OCI-M1 (cell line): ENCODE results near the gene PRKG1.
"Not testable (repeated sequence)": the region's sequence is repeated elsewhere in the genome, so short reads cannot be mapped to it uniquely, and the experiment has no call there.

Experiments used
- DNase-seq: peaks from one replicate; lab custom pipeline; 2025; lab: John Stamatoyannopoulos, UW

The PRKG1 gene

GRCh38 chr10:51377932-51378599 lies 303.8 kb downstream of the PRKG1 start:
- no peak for DNase-seq

- DNase-seq: no peak
Observed at GRCh38 chr10:51382181-51382580, 307.9 kb downstream of the PRKG1 start.

- no peak for DNase-seq
Observed at GRCh38 chr10:51384971-51385370, 310.7 kb downstream of the PRKG1 start.

GRCh38 chr10:51386248-51386885 lies 312.1 kb downstream of the PRKG1 start:
- no peak for DNase-seq

- peak; percentile 68 for DNase-seq
Observed at GRCh38 chr10:51389415-51390321, 315.4 kb downstream of the PRKG1 start.

GRCh38 chr10:51393006-51393405 lies 318.7 kb downstream of the PRKG1 start:
- not testable (repeated sequence) for DNase-seq

- DNase-seq: no peak
Observed at GRCh38 chr10:51394039-51394438, 319.8 kb downstream of the PRKG1 start.

- DNase-seq: no peak
Observed at GRCh38 chr10:51397244-51397643, 323.0 kb downstream of the PRKG1 start.

GRCh38 chr10:51397695-51398094 lies 323.4 kb downstream of the PRKG1 start:
- DNase-seq: no peak

GRCh38 chr10:51399840-51400239 lies 325.6 kb downstream of the PRKG1 start:
- DNase-seq: no peak

GRCh38 chr10:51400392-51401096 lies 326.3 kb downstream of the PRKG1 start:
- DNase-seq: no peak

- no peak for DNase-seq
Observed at GRCh38 chr10:51403521-51403920, 329.2 kb downstream of the PRKG1 start.

- DNase-seq: no peak
Observed at GRCh38 chr10:51405580-51406351, 331.5 kb downstream of the PRKG1 start.

- no peak for DNase-seq
Observed at GRCh38 chr10:51406581-51406980, 332.3 kb downstream of the PRKG1 start.

GRCh38 chr10:51416494-51416893 lies 342.2 kb downstream of the PRKG1 start:
- no peak for DNase-seq

- no peak for DNase-seq
Observed at GRCh38 chr10:51419196-51420093, 345.2 kb downstream of the PRKG1 start.

- no peak for DNase-seq
Observed at GRCh38 chr10:51421853-51422252, 347.6 kb downstream of the PRKG1 start.

- peak; percentile 87 for DNase-seq
Observed at GRCh38 chr10:51422311-51423120, 348.2 kb downstream of the PRKG1 start.

- no peak for DNase-seq
Observed at GRCh38 chr10:51423121-51423452, 348.8 kb downstream of the PRKG1 start.

GRCh38 chr10:51425431-51425830 lies 351.1 kb downstream of the PRKG1 start:
- DNase-seq: no peak
